ENCODE measurements around the gene STK25.

Gene STK25

GRCh38 chr2:241545523-241546473 is 37.4 kb upstream of the STK25 start:
- DNase-seq (ENCODE audit: insufficient read length, low spot score) (no peak), FAIRE-seq (no peak)
- TF ChIP-seq CTCF (IDR thresholded peaks at IDR 0.05; ENCODE audit: insufficient read depth, missing control alignments) = no peak

DNA sequence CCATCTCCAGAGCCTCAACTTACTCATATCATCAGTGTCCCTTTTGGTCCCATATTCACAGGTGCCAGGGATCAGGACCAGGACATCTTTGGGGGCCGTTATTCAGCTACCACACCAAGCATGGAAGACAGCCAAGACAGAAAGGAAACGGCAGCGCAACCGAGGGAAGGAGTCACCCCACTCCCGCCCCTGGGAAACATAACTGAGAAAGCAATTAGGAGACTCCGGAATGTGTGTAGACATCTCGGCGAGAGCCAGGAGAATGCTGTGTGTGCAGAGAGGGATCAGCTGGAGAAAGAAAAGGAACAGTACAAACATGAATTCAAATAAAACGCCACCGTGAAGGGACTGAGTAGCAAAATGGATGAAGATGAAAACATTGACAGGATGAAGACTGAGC is 36.7 kb upstream of the STK25 start:
- DNase-seq (ENCODE audit: insufficient read length, low spot score) = no peak
- FAIRE-seq = no peak
- TF ChIP-seq CTCF (IDR thresholded peaks at IDR 0.05; ENCODE audit: insufficient read depth, missing control alignments) = no peak

DNA sequence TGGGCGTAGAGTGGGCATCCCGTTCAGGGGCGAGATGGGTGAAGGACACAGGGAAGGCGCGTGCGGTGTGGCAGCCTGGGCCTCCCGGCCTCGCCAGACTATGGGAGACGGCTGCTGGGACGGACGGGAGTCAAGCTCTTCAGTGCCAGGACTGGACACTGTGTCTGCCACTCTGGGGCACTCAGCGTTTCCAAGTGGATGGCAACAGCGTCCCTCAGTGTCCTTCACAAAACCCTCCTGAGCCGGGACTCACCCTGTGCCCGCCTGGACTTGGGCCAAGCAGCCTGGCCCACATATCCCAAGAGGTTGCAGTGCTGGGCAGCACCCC is 33.9 kb upstream of the STK25 start:
- DNase-seq (ENCODE audit: insufficient read length, low spot score) (no peak), FAIRE-seq (no peak)
- TF ChIP-seq CTCF (IDR thresholded peaks at IDR 0.05; ENCODE audit: insufficient read depth, missing control alignments) = no peak

- FAIRE-seq (no peak), DNase-seq (ENCODE audit: insufficient read length, low spot score) (no peak)
- no peak for TF ChIP-seq CTCF (IDR thresholded peaks at IDR 0.05; ENCODE audit: insufficient read depth, missing control alignments)
Observed at GRCh38 chr2:241541564-241542277, 33.3 kb upstream of the STK25 start.

GRCh38 chr2:241540771-241541561 is 32.6 kb upstream of the STK25 start:
- DNase-seq (ENCODE audit: insufficient read length, low spot score) = peak; percentile 87
- no peak for FAIRE-seq
- TF ChIP-seq CTCF (IDR thresholded peaks at IDR 0.05; ENCODE audit: insufficient read depth, missing control alignments) = no peak

DNA sequence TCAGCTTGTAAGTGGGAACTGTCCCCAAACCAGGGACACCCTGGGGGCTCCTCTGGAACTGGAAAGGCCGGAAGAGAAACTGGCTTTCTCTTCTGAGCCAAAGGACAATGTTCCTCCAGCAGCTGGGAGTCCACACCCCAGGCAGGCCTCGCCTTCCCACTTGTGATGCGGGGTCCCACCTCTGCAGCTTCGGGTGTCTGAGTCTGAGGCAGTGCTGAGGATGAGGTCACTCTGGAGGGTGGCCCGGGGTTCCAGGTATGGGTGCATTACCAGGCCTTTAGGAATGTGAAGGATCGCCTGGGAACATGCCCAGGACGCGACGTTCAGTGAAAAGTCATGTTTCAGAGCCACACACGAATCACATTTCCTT is 32.0 kb upstream of the STK25 start:
- DNase-seq (ENCODE audit: insufficient read length, low spot score) = no peak
- FAIRE-seq = no peak
- TF ChIP-seq CTCF (IDR thresholded peaks at IDR 0.05; ENCODE audit: insufficient read depth, missing control alignments) = no peak

Data from D721Med (cell line).